ENCODE results near the gene IRF1.

Gene IRF1

GRCh38 chr5:132476876-132477781 lies 13.4 kb downstream of the IRF1 start:
- Histone ChIP-seq H3K18ac (ENCODE audit: low read depth in 1 of 2, low read length in 2 of 2) (peak overlapping the region in 1 of 2 experiments; percentile 5), H3K4me1 (ENCODE audit: control insufficient read depth, insufficient read depth, low read depth, low read length) (peaks cover 25% of the 10 kb centered on the region), H4K8ac (ENCODE audit: low read length) (no peak overlapping the region), H3K9me3 (ENCODE audit: control insufficient read depth, low read length) (no peaks in the 10 kb centered on the region), H2BK120ac (ENCODE audit: low read depth, low read length) (no peak overlapping the region), H3K27me3 (ENCODE audit: control insufficient read depth in 1 of 2, insufficient read depth in 1 of 2, low read length in 2 of 2) (no peaks in the 10 kb centered on the region), H2BK12ac (ENCODE audit: low read length in 2 of 2) (peak overlapping the region in 1 of 2 experiments; percentile 64), H2BK15ac (ENCODE audit: low read depth, poor library complexity, severe bottlenecking) (peak overlapping the region; percentile 84), H2AFZ (ENCODE audit: low read depth, low read length) (no peak overlapping the region), H3K23ac (ENCODE audit: low read length in 2 of 2) (no peak overlapping the region), H3K14ac (ENCODE audit: low read length in 2 of 2) (peak overlapping the region in 1 of 2 experiments; percentile 30), H3K36me3 (ENCODE audit: control insufficient read depth in 1 of 2, insufficient read depth in 2 of 2, low read depth in 1 of 2, low read length in 2 of 2) (peaks cover 4 to 17% of the 10 kb centered on the region in 2 experiments), H2AK5ac (ENCODE audit: low read length, severe bottlenecking) (peak overlapping the region; percentile 20), H2BK5ac (ENCODE audit: low read depth, low read length, poor library complexity, severe bottlenecking) (no peak overlapping the region), H3K27ac (ENCODE audit: low read length, poor library complexity, severe bottlenecking) (no peak overlapping the region), H3K79me1 (replicated peaks; ENCODE audit: low read length, poor library complexity, severe bottlenecking) (peaks cover 6% of the 10 kb centered on the region), H3K9ac (ENCODE audit: low read length) (no peak overlapping the region), H4K91ac (ENCODE audit: low read length) (no peak overlapping the region), H3K4me3 (ENCODE audit: insufficient read depth in 1 of 2, low read depth in 1 of 2, low read length in 2 of 2) (no peak overlapping the region), H3K4me2 (ENCODE audit: low read length, poor library complexity, severe bottlenecking) (no peak overlapping the region), H3K4ac (ENCODE audit: low read depth in 1 of 2, low read length in 2 of 2) (no peak overlapping the region)
- WGBS: 93% methylated on average over 7 of the region's 7 CpGs
- DNase-seq: peak; percentile 25

- H3K27me3 ChIP-seq (ENCODE audit: control insufficient read depth in 1 of 2, insufficient read depth in 1 of 2, low read length in 2 of 2): no peaks in the 10 kb centered on the region
- no peak overlapping the region for H3K4me3 ChIP-seq (ENCODE audit: insufficient read depth in 1 of 2, low read depth in 1 of 2, low read length in 2 of 2)
- H3K9me3 ChIP-seq (ENCODE audit: control insufficient read depth, low read length): no peaks in the 10 kb centered on the region
- peaks cover 0 to 13% of the 10 kb centered on the region in 2 experiments for H3K36me3 ChIP-seq (ENCODE audit: control insufficient read depth in 1 of 2, insufficient read depth in 2 of 2, low read depth in 1 of 2, low read length in 2 of 2)
- no peak overlapping the region for H2AFZ ChIP-seq (ENCODE audit: low read depth, low read length)
- H4K8ac ChIP-seq (ENCODE audit: low read length): no peak overlapping the region
- H3K27ac ChIP-seq (ENCODE audit: low read length, poor library complexity, severe bottlenecking): no peak overlapping the region
- H3K9ac ChIP-seq (ENCODE audit: low read length): peak overlapping the region; percentile 19
- no peak overlapping the region for H4K91ac ChIP-seq (ENCODE audit: low read length)
- H2AK5ac ChIP-seq (ENCODE audit: low read length, severe bottlenecking): peak overlapping the region; percentile 34
- peak; percentile 13 for DNase-seq
- peak overlapping the region in 1 of 2 experiments; percentile 37 for H3K4ac ChIP-seq (ENCODE audit: low read depth in 1 of 2, low read length in 2 of 2)
- H3K14ac ChIP-seq (ENCODE audit: low read length in 2 of 2): peak overlapping the region in 1 of 2 experiments; percentile 77
- H3K18ac ChIP-seq (ENCODE audit: low read depth in 1 of 2, low read length in 2 of 2): peak overlapping the region in 1 of 2 experiments; percentile 53
- H2BK12ac ChIP-seq (ENCODE audit: low read length in 2 of 2): peak overlapping the region in 1 of 2 experiments; percentile 65
- no peak overlapping the region for H2BK5ac ChIP-seq (ENCODE audit: low read depth, low read length, poor library complexity, severe bottlenecking)
- H2BK15ac ChIP-seq (ENCODE audit: low read depth, poor library complexity, severe bottlenecking): no peak overlapping the region
- H2BK120ac ChIP-seq (ENCODE audit: low read depth, low read length): no peak overlapping the region
- peaks cover 31% of the 10 kb centered on the region for H3K4me1 ChIP-seq (ENCODE audit: control insufficient read depth, insufficient read depth, low read depth, low read length)
- no peak overlapping the region for H3K23ac ChIP-seq (ENCODE audit: low read length in 2 of 2)
- 92% methylated on average over 8 of the region's 8 CpGs for WGBS
- peaks cover 6% of the 10 kb centered on the region for H3K79me1 ChIP-seq (replicated peaks; ENCODE audit: low read length, poor library complexity, severe bottlenecking)
- H3K4me2 ChIP-seq (ENCODE audit: low read length, poor library complexity, severe bottlenecking): no peak overlapping the region
These were observed 14.3 kb downstream of the IRF1 start for GRCh38 chr5:132475987-132476875.

GRCh38 chr5:132475497-132475882 lies 15.1 kb downstream of the IRF1 start:
- peak; percentile 41 for DNase-seq
- H3K14ac ChIP-seq (ENCODE audit: low read length in 2 of 2): peak overlapping the region in 1 of 2 experiments; percentile 19
- no peak overlapping the region for H3K23ac ChIP-seq (ENCODE audit: low read length in 2 of 2)
- H3K18ac ChIP-seq (ENCODE audit: low read depth in 1 of 2, low read length in 2 of 2): peak overlapping the region; percentile 67 to 74
- H3K27ac ChIP-seq (ENCODE audit: low read length, poor library complexity, severe bottlenecking): no peak overlapping the region
- H2AFZ ChIP-seq (ENCODE audit: low read depth, low read length): no peak overlapping the region
- H3K9me3 ChIP-seq (ENCODE audit: control insufficient read depth, low read length): no peaks in the 10 kb centered on the region
- H2BK5ac ChIP-seq (ENCODE audit: low read depth, low read length, poor library complexity, severe bottlenecking): no peak overlapping the region
- H3K79me1 ChIP-seq (replicated peaks; ENCODE audit: low read length, poor library complexity, severe bottlenecking): peaks cover 6% of the 10 kb centered on the region
- no peak overlapping the region for H3K4me2 ChIP-seq (ENCODE audit: low read length, poor library complexity, severe bottlenecking)
- peak overlapping the region; percentile 19 for H3K9ac ChIP-seq (ENCODE audit: low read length)
- H2BK15ac ChIP-seq (ENCODE audit: low read depth, poor library complexity, severe bottlenecking): peak overlapping the region; percentile 92
- H3K4ac ChIP-seq (ENCODE audit: low read depth in 1 of 2, low read length in 2 of 2): peak overlapping the region in 1 of 2 experiments; percentile 57
- WGBS: 92% methylated on average over 6 of the region's 6 CpGs
- H4K91ac ChIP-seq (ENCODE audit: low read length): peak overlapping the region; percentile 91
- peak overlapping the region; percentile 59 to 64 for H2BK12ac ChIP-seq (ENCODE audit: low read length in 2 of 2)
- peaks cover 0 to 6% of the 10 kb centered on the region in 2 experiments for H3K36me3 ChIP-seq (ENCODE audit: control insufficient read depth in 1 of 2, insufficient read depth in 2 of 2, low read depth in 1 of 2, low read length in 2 of 2)
- no peak overlapping the region for H4K8ac ChIP-seq (ENCODE audit: low read length)
- H3K4me1 ChIP-seq (ENCODE audit: control insufficient read depth, insufficient read depth, low read depth, low read length): peaks cover 35% of the 10 kb centered on the region
- H3K4me3 ChIP-seq (ENCODE audit: insufficient read depth in 1 of 2, low read depth in 1 of 2, low read length in 2 of 2): no peak overlapping the region
- H2BK120ac ChIP-seq (ENCODE audit: low read depth, low read length): peak overlapping the region; percentile 21
- H3K27me3 ChIP-seq (ENCODE audit: control insufficient read depth in 1 of 2, insufficient read depth in 1 of 2, low read length in 2 of 2): no peaks in the 10 kb centered on the region
- H2AK5ac ChIP-seq (ENCODE audit: low read length, severe bottlenecking): peak overlapping the region; percentile 47
